Hematopoietic multipotent progenitor cell (in vitro differentiated cells): ENCODE data around the gene TAF1D. TPM values are rescaled to one million over a fixed set of nuclear protein-coding genes. Genes with fewer than 3 reads are reported as not detected.

Source experiments
- DNase-seq, 3 donors: peaks; one replicate each; pipeline ENCODE4 v3.0.0-alpha.2; 2011 to 2015; ENCODE audit warnings: low read depth in 2 of 3, low spot score in 2 of 3
- total RNA-seq: library from RNA; depleted of rRNA; stranded (reverse); fragments of >200 nt; gene quantifications from one replicate; pipeline ENCODE4 v1.2.3, GENCODE V29; 2012

TAF1D gene
- total RNA-seq, 1 donor: 111 TPM

DNA sequence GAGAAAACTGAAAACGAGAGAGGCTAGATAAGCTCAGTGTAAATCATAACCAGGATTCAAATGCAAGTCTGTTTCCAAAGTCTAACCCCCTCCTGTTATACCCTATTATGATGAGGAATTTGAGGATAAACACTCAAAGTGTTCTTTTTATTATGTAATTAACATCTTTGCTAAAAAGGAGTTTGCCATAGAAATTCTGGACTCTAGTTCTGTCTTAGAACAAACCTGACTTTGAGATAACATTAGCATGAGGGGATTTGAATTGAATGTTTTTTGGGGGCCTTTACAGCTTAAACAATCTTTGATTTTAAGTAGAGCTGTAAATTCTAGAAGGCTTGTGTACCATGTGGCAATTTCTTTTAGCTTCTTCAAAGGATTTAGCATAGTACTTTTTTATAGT, 9.7 kb upstream of the TAF1D start:
- no peak for DNase-seq

DNA sequence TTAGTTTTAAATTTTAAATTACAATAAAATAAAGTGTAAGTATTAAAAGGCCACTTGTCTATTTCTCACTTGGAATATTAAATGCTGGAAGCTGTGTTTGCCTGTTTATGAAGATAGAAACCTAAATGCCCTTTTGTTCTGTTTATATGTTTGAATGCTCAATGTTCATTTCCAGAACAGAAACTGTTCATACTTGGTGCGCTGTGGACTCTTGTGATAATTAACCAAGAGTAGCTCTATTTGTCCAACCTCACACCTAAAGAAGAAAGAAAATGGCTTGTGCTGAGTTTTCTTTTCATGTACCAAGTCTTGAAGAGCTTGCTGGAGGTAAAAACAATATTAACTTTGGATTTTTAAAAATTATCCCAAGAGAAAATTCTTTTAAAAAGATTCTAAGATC, 5.8 kb upstream of the TAF1D start:
- no peak for DNase-seq

DNA sequence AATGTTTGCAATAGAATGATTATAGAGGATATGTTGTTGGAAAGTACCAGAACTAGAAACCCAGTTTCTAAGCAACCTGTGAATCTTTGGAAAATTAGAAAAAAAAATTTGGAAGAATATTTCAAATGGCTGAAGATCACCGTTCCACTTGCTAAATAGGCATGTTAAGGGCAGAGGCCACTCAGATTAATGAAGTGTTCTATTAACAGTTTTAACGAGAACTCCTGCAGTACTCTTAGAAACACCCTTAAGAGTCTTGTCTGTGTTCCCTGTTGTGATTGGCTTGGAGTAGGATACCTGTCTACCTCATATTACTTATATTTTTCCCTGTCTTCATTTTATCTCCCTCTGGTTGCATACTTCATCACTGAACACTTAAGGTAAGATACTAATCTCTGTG, 4.8 kb upstream of the TAF1D start:
- DNase-seq: no peak

DNA sequence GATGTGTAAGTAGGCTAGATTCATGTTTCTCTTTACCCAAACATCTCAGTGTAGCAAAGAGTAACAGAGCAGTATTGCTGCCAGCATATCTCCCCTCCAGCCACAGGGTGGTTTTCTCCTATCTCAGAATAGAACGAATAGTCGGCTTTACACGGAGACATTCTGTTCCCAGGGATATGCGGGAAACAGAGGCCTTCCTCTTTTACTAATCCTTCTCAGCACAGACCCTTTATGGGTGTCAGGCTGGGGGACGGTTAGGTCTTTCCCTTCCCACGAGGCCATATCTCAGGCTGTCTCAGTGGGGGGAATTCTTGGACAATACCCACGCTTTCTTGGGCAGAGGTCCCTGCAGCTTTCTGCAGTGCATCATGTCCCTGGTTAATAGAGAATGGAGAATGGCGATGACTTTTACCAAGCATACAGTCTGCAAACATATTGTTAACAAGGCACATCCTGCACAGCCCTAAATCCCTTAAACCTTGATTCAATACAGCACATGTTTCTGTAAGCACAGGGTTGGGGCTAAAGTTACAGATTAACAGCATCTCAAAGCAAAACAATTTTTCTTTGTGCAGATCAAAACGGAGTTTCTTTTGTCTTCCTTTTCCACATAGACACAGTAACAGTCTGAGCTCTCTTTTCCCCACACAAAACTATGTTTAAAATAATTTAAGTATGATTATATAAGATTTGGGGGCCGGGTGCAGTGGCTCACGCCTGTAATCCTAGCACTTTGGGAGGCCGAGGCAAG, 3.9 kb upstream of the TAF1D start:
- DNase-seq: peak in 2 of 3 donors; percentile 41 to 69

DNA sequence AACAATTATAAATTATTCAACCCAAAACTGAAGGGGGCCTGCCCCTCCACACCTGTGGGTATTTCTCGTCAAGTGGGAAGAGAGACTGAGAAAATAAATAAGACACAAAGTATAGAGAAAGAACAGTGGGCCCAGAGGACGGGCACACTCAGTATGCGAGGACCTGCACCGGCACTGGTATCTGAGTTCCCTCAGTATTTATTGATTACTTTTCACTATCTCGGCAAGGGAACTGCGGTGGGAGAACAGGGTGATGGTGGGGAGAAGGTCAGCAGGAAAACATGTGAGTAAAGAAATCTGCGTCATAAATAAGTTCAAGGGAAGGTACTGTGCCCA, 3.3 kb upstream of the TAF1D start:
- no peak for DNase-seq

DNA sequence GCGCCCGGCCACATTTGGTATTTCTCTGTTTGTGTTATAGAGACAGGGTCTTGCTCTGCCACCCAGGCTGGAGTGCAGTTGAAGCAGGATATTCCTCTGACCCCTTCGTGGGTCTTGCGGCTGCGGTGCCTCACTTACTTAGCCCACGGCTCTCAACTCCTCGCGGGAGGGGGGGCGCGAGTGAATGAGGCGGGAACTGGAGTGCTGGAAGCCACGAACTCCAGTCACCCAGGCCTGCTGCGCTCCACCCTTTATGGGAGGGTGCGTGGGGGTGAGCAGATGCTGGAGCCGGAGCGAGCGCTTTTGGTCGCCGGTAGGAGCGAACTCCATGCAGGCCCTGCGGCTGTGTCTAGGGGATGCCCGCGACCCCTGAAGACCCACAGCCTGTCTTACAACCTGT, 2.0 kb upstream of the TAF1D start:
- no peak for DNase-seq

DNA sequence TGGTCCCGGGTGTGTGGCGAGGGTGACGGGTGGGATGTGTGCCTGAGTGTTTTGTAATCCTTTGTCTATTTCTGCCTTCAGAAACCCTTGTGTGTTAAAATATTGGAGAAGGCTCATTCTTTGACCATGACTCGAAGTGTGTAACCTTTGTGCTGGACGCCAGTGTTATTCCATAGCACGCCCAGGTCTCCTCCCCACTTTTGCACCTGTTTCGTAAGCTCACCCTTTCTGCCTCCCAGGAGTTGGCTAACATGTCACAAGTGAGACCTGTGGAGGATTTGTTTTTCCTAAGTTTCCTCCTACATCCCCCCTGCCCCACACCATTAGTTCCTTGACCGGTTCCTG, 559 bp upstream of the TAF1D start:
- no peak for DNase-seq

DNA sequence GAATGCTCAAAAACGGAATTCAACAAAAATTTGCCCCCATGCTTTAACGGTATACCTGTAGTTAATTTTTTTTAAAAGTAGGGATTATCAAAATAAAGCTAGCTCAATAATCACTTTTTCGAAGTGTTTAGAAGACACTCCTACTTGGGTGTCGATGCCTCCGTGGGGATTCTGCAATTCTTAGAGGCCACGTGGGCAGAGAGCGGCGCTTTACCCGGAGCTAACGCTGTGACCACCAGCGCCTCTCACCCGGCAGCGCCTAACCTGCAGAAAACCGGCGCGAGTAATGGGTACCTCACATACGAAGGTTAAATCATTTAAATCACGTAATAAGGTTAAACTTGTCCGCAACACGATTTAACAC, 583 bp downstream of the TAF1D start:
- peak; percentile 35 to 73 (median 42) for DNase-seq

DNA sequence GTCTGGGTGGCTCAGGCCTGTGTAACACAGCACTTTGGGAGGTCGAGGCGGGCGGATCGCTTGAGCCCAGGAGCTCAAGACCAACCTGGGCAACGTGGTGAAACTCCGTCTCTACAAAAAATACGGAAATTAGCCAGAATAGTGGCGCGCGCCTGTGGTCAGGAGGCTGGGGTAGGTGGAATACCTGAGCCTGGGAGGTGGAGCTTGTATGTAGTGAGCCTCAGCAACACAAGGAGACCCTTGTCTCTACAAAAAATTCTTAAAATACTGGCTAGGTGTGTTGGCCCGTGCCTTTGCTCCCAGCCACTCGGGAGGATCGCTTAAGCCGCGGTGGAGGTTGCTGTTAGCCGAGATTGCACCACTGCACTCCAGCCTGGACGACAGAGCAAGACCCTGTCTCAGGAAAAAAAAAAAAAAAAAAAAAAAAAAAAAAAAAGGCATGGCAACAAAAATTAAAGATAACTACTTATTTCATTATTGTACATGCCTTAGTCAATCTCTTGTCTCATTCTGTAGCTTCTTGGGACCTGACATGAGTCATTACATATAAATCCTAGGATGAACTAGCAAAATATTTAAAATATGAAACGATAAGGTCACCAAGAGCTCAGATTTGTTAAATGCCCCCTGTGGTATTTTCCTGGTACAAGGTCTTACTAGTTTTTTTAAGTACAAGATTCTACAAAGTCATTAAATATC, 1.1 kb downstream of the TAF1D start:
- no peak for DNase-seq

DNA sequence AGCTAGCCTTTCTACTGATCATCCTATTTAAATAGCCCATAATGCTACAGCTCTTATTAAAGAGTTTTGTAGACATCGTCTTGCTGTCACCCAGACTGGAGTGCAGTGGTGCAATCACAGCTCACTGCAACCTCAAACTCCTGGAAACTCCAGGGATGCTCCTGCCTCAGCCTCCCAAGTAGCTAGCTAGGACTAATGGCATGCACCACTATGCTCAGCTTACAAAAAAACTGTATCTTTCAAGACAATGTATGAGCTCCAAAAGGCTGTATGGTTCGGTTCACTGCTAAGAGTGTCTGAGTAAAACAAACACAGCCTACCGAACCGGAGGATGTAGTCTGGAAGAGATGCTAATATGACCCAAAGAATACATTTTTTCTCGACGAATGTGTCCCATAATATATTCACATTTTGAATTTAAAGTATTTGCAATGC, 2.6 kb downstream of the TAF1D start:
- DNase-seq: no peak

DNA sequence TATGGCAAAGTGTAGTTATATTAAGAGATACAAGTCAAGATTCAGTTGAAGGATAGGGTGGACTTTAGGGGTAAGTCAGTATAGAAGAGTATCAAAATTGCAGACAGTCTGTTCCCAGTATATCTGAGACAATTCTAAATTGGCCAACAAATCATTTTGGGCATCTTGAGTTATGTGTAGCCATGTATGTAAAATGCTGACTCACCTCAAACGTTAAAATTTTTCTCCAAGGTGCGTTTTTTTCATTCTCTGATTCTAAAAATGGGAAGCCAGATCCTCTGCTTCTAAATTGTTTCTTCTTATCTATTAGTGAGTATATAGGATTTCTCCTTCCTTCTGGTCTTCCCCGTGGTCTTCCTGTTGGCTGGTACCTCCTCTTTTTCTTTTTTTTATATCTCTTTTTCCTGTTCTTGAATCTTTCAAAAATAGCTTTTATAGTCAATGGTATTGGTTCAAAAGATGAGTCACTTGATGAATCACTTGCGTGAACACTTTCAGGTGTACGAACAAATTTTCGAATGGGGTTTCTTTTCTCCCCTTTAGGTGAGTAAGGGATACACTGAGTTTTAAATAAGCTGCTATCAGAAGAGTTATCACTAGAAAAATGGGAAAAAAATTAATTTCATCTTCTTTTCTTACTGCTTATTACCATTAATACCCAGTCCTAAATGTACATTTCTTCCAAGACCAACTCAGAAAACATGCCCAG, 3.2 kb downstream of the TAF1D start:
- peak in 1 of 3 donors; percentile 21 for DNase-seq

DNA sequence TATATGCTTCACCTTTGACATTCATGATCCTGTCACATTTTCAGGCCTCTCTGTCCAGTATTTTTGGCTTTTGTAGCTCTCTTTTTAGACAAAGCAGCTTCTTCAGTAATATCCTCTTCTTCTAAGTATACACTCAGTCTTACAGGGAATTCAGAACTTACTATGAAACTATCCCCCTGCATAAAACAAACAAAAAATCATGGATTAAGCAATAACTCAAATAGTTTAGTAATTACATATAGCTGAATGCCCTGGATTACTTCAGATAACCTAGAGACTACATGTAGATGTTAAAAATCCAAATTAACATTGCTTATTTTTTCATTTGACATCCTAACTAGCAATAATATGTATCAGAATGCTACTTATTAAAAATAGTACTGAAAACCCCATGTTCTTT, 5.2 kb downstream of the TAF1D start:
- no peak for DNase-seq

DNA sequence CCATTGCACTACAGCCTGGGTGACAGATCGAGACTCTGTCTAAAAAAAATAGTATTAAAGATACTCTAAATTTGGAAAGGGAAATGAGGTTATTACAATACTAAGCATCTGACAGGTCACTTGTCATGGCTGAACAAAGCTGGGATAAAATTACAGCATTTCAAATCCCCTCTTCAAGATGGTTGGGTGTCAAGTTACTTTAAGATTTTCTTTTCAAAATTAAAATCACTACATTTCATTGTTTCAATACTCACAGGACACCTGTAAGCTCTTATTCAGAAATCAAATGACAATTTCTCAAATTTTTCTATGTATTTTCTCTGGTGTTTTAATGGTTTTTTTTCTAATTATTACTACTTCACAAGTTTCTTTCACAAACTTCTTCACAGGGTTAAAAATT, 5.7 kb downstream of the TAF1D start:
- DNase-seq: no peak

DNA sequence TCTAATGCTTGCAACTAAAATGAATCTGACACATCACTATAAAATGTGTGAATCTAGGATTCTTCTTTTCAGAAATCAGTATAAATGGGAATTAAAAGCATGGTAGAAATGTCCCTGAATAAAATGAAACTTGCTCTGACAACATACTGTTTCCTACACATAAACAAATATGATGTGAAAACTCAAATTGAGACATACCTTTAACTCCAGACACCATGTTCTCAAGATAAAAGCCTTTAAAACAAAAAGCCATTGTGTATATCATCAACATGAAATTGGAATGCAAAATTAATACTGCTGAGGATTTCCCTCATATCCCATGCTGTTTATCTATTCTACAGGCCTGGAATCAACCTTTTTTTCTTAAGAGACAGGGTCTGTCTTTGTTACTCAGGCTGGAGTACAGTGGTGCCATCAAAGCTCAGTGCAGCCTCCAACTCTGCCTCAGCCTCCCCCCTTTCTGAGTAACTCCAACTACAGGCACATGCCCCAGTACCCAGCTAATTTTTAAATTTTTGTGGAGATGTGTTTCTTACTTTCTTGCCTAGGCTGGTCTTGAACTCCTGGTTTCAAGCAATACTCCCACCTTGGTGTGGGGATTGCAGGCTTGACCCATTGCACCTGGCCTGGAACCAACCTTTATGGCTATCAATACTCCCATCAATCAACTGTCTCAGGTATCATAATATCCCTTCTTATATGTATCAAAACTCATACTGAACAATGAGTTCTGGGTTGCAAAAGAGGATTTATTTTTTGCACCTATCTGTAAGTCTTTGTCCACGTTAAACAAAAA, 6.7 kb downstream of the TAF1D start:
- no peak for DNase-seq

DNA sequence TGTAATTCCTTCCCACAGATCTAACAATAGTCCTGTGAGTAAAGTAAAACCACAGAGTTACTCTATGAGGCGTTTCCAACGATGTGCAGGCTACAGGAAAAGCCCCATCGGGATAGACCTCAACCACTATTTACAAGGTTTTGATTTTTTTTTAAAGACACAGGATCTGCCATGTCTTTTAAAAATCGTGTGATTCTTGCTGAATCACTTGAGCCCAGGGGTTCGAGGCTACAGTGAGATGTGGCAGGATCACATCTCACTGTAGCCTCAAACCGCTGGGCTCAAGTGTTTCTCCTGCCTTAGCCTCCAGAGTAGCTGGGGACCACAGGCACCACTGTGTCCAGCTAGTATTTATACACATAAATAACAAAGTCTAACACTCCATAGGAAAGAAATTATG, 7.8 kb downstream of the TAF1D start:
- no peak for DNase-seq

DNA sequence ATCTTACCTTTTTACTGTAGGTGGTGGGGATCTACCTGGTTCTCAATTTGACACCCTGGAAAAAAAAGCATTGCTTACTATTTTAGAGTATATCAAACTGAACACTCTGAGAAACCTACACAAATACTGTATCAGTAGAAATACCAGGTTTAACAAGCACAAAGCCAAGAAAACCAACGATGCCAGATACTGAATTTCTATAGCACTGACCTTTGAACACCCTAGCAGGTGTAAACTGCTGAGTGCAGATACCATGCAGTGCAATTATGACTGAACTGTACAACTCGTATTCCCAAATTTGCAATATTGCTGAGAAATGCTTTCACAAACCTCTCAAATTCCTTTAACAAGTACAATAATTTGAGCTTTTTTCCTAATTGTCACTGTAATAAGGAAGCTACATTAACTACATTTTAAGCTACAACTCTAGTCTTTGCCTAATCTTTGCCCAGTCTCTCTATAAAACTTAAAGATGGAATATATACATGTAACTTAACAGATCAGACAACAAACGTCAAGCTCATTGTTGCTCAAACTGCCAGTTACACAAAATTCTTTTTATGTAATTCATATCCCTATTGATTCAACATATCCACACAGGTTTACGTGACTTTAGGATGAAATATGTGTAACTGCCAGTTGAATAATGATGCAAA, 8.9 kb downstream of the TAF1D start:
- DNase-seq: no peak

DNA sequence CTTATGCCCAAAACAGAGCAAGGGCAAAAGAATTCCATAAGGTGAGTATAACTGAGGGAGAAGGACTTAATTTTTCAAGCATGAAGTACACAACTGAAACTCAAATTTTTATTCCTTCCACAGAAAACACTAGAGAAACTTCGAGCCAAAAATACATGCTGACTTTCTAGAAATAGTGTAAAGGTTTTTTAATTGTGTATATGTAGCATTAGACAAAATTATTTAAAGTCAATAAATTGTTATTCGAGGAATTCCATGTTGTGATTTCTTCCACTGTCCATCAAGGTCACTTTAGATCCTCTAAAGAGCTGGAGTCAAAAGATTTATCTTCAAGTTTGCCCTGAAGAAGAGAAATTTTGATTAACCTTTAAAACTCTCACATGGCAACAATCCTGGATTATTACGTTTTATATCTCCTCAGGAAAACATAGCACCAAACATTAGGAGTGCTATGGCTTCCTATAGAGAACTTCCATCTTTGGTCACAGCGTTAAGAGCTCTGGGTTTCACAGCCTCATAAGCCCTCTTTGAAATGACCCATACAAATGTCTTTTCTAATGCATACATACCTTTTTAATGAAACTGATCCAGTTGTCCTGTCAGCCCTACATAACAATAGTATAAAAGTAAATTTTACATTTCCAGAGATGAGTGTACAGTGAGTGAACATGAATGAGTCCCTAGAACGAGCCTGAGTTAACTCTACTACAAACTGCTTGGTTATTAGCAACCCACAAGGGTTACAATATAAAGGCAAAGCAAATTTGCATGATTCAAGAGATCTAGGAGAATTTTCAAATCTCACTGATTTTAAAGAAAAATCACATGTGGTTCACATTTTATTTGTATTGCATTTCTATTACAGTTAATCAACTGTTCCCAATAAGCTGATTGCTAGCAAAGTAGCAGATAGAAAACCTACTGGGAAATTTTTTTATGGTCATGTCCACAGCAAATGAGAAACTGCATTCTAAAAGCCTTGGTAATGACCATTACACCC, 10.9 kb downstream of the TAF1D start:
- DNase-seq: no peak

DNA sequence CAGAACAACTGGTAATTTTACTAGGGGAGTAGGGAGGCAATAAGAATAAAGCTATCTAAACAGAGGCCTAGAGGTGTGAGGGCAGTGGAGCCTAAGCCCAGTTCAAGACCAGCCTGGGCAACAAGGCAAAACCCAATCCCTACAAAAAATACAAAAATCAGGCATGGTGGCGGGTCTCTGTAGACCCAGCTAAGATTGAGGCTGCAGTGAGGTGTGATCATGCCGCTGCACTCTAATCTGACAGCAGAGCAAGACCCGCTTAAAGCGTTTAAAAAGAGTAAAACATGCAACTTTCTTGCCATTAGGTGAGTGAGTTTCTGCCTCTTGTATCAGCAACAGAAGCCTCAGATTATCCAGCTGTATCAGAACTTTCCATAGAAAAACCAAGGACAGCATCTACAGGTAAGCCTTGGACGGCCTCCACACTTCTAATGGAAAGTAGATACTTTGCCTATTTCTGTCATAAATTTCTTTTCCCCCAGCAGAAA, 12.1 kb downstream of the TAF1D start:
- no peak for DNase-seq

DNA sequence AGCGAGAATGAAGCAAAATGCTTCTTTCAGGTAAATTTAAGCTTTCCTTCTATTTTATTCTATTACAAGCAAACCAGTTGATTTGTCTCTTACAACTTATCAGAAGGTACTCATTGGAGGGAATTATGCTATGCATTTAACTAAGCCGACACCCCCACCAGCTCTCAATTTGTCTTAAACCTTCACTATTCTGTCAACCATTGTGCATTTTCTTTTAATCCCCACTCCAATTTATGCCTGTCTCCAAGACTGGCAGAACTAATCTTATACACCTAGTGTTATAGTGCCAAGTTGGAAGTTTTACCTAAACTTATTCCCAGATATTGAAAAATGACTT, 12.5 kb downstream of the TAF1D start:
- DNase-seq: no peak
